Effector CD4-positive, alpha-beta T cell (primary cell): ENCODE results near the gene RNF213.

Experiments
- DNase-seq: peaks from one replicate; pipeline ENCODE4 v3.0.0-alpha.2; 2020

RNF213 gene

DNA sequence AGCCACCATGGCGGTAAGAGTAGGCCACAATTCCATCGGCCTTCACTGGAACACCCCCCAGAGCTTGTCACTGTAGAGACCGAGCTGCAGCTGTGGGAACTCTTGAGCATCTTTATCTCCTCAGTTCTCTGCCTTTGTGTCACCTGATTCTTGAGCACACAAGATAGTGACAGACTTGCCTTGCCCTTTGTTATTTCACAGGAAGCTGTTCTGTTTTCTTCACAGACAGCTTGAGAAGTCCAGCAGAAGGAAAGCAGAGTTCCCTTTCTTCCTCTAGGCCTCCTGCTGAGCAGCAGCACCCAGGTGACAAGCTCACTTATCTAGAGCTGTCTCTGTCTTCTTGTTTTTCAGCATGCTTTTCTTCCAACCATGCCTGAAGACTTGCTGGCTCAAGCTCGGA lies 115.9 kb downstream of the RNF213 start:
- no peak for DNase-seq

GRCh38 chr17:80377798-80378197 lies 117.1 kb downstream of the RNF213 start:
- no peak for DNase-seq

DNA sequence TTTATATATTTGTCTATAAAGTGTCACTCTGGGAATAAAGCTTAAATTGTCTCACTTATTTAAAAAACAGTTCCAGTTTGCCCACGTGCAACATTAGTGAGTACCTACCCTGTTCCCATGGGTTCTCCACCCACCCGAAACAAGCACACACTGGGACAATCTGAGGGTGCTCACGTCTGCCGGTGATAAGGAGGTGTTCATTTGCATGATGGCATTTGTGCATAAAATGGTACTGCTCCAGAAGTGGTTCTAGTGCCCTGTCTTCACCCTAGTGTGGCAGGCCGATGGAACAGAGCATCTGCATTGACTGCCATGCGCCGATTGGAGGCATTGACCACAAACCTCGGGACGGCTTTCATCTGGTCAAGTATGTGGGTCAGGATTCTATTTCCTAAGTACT lies 118.7 kb downstream of the RNF213 start:
- DNase-seq, result no peak

DNA sequence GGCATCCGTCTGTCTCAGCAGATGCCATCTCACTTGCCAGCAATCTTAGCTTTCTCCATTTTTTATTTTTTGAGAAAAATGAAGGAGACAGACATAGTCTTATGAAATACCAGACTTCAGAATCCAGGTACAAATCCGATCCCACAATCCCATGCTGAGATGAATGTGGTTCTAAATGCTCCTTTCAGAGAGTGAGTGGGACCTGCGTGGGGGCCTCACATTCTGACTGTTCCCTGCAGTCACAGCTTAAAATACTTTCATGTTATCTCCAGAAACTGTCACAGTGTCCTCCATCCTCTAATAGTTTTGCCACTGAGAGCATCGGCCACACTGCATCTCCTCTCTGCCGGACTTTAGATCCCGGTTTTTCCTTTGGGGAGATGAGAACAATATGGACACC lies 119.4 kb downstream of the RNF213 start:
- no peak for DNase-seq

GRCh38 chr17:80380555-80381002 lies 119.9 kb downstream of the RNF213 start:
- DNase-seq, result no peak

DNA sequence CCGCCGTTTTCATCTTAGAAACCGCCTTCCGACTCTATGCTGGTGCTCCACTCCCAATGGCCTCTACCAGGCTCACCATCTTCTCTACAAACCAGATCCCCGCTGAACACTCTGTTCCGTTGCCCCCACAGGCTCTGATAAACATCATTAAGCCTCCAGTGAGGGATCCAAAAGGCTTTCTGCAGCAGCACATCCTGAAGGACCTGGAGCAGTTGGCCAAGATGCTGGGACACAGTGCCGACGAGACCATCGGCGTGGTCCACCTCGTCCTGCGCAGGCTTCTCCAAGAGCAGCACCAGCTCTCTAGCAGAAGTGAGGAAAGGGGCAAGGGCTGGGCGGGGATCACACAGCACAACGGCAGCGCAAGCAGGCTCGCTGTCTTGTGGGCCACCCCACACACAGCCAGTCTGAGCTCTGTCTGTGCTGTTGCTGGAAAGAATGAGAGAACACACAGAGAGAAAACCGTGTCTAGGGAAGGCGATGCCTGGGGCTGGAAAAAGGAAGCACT lies 120.8 kb downstream of the RNF213 start:
- no peak for DNase-seq

DNA sequence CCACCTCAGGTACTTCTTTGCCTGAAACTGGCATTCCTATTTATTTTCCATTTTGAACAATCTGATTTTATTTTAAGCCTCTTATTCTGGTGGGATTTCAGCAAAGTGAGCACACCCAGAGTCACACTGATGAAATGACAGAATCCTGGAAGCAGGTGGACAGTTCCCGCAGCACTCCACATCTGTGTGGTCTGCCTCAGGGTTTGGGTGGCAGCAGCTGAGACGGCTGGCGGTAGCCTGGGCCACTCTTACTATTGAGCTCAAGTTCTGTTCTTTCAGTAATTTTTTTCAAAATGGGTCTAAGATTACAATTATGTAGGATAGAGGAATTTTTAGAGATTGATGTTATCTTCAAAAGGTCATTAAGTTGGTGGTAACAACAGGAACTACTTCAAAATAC lies 121.8 kb downstream of the RNF213 start:
- no peak for DNase-seq

DNA sequence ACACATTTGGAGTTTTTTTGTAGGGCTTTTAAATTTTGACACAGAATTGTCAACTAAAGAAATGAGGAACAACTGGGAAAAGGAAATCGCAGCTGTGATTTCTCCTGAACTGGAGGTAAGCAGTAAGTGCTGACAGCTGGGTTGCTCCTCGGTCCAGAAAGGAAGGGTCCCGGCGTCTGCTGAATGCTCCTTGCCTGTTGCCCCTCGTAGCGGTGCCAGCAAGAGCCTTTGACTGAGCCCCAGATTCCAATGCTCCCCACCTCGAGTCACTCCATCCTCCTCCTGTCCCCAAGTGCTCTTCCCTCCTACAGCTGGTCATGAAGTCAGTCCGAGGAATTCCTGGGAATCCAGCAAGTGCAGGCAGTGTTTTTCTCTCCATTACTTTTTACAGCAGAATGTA lies 122.3 kb downstream of the RNF213 start:
- no peak for DNase-seq

GRCh38 chr17:80384078-80384960 lies 123.7 kb downstream of the RNF213 start:
- DNase-seq, result no peak

- no peak for DNase-seq
Measured at GRCh38 chr17:80385046-80385445, 124.4 kb downstream of the RNF213 start.

- DNase-seq, result no peak
Measured at GRCh38 chr17:80386341-80386740, 125.7 kb downstream of the RNF213 start.

GRCh38 chr17:80387071-80387470 lies 126.4 kb downstream of the RNF213 start:
- no peak for DNase-seq

DNA sequence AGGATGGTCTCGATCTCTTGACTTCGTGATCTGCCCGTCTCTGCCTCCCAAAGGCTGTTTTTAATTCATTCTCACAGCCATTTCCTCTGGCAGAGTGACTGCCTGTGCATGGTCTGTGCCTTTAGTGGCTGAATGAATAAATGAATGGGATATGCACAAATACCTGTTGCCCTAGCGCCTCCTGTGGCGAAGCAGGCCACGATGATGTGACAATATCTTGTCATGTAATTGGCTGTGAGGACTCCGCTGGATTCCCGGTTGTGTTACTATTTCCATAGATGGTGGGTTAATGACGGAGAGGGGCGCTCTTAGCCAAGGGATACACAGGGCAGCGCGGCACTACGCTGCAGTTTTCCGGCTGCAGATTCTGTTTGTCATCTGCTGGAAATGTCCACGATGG lies 127.5 kb downstream of the RNF213 start:
- no peak for DNase-seq

GRCh38 chr17:80388601-80389000 lies 127.9 kb downstream of the RNF213 start:
- no peak for DNase-seq

DNA sequence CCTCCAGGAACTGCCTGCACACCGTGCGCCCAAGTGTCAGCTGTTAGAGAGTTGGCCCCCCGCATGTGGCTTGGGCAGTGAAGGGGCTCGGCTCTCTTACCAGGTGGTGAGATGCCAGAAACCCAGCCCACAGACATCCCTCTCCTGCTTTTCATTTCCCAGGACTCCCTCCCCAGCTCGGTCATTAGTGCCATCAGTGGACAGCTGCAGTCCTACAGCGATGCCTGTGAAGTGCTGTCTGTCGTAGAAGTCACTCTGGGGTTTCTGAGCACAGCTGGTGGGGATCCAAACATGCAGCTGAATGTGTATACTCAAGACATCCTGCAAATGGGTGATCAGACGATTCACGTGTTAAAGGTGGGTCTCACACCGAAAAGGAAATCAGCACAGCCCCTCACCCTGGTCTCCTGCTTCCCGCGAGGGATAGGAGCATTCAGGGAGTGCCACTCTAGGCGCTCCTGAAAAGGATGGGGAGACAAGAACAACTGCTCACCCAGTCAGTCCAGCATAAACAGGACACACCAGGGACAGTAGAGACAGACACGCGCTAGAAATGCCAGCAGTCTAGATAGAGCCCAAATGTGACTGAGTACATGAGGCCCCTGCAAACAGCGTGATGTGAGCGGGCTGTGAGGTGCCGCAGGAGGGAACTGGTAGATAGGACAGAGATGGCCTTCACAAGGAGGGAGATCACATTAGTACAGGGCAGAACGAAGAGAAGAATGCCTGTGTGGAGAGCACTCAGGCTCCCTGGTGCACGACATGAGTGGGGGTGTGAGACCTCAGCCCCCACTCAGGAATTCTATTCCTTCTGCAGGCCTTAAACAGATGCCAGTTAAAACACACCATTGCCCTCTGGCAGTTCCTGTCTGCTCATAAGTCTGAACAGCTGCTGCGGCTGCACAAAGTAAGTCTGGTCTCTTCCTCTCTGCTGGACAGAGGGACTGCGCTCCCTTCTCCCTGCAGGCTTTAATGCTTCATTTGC lies 128.7 kb downstream of the RNF213 start:
- no peak for DNase-seq

DNA sequence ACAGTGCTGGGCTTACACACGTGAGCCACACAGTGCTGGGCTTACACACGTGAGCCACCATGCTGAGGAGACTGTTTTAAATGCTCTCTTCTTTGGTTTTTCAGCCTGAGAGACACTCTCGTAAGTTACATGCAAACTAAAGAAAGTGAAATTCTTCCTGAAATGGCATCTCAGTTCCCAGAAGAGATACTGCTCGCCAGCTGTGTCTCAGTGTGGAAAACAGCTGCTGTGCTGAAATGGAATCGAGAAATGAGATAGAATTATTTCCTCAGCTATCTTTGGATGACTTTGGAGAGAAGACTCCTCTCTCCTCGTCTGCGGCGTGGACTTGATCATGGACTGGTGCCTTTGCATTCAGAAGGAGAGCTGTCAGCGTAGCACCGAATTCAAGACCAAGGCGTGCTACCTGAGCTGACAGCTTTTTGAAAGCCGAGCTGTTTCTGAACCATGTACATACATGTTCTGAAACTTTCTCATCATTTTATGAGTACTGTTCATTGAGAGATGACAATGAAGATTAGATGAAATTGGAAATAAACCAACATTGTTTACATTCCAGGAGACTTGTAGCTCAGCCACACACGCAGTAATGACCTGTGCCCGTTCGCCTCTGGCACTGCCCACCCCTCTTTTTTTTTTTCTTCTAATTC lies 132.7 kb downstream of the RNF213 start:
- DNase-seq, result no peak

DNA sequence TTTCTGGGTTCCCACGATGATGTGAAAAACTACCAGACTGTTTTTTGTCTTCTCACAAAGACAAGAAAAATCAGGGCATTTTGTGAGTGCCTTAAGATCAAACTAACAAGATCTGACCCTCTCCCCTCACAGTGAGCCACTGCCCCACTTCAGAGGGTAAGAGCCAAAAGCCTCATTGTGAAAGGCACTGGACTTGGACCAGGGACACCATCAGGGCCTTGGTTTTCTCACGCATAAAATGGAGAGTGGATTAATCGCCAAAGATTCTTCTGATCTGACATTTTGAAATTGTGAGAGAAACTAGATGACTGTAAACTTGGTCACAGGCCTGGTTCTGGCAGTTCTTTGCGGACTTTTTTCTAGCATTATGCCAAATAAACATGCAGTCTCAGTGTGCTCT lies 133.3 kb downstream of the RNF213 start:
- no peak for DNase-seq

GRCh38 chr17:80394629-80395216 lies 134.1 kb downstream of the RNF213 start:
- DNase-seq, result no peak

- no peak for DNase-seq
Measured at GRCh38 chr17:80395402-80396151, 134.9 kb downstream of the RNF213 start.

DNA sequence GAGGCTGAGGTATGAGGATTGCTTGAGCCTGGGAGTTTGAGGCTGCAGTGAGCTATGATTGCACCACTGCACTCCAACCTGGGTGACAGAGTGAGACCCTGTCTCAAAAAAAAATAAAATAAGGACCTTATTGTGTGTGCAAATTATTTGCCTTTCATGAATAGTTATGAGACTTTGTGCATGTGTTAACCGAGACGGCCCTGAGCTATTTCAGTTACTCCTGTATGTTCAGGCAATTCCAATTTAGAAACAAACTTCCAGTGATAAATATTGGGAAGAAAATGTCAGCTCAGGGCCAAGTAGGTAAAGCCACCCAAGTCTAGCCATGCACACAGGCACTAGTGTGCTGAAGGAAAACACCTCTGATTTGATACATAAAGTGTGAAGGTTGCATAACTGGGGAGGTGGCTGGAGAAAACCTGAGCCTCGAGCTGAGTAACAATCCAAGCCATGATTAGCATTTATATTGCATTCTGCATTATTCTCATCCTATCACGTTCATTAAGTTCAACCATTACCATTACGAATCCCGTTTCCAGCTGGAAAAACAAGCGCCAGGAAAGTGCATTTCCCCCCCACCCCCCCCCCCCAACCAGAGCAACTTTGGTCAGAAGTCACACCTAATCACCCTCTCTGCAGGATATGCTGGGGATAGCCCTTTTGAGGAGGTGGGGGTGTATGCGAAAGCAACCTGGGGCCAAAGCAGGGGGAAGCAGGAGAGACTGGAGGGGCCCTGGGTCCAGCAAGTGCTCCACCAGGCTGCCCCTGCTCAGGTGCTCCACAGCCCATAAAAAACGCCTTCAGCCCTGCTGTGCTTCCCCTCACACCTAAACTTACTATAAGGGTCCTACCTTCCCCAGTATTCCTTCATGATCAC lies 135.7 kb downstream of the RNF213 start:
- DNase-seq, result no peak

DNA sequence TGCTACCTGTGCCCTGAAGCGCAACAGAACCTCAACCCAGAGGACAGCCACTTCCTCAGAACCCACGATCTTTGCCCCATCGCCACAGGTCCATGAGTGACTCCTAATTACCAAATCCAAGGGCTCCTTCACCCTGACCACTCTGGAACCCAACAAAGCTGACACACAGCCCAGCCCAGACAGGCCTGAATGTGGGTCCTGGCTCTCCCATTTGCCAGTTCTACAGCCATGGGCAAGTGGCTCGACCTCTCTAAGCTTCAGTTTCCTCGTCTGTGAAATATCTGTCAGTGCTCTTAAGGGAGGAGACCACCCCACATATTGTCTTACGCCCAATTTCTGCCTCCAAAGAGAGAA lies 136.4 kb downstream of the RNF213 start:
- no peak for DNase-seq
